MCF 10A (cell line): ENCODE results near the gene HOXA7. TPM values are rescaled to one million over a fixed set of nuclear protein-coding genes. Genes with fewer than 3 reads are reported as not detected.

Experiments
- BruUV-seq: library from RNA; stranded (reverse); fragments of 400-500 nt; replicated peaks from 2 replicates; lab custom pipeline; 2021; lab: Mats Ljungman, UMichigan
- CTCF ChIA-PET: fragments of 300-600 bp; sonication (Branson Sonifier 250); formaldehyde crosslinking; extraction: SDS; loops from one replicate; lab custom pipeline; 2021; ENCODE audit warnings: antibody characterized with exemption, inconsistent platforms; lab: Yijun Ruan, JAX
- POLR2A ChIA-PET: fragments of 300-600, 350-650 bp; sonication (Branson Sonifier 250); formaldehyde crosslinking; extraction: SDS; loops from one replicate; lab custom pipeline; 2020; ENCODE audit warnings: antibody characterized with exemption, inconsistent platforms; lab: Yijun Ruan, JAX
- DNase-seq: peaks from one replicate; pipeline ENCODE4 v3.0.0-alpha.2; 2018; ENCODE audit not compliant: unreplicated experiment
- H3K27ac Mint-ChIP-seq: one replicate; pipeline ENCODE4 v1.8.0; 2022; ENCODE audit warnings: mild to moderate bottlenecking, low read depth, mixed read lengths; ENCODE audit not compliant: unreplicated experiment
- H3K27me3 Mint-ChIP-seq: one replicate; pipeline ENCODE4 v1.8.0; 2022; ENCODE audit warnings: mixed read lengths; ENCODE audit not compliant: insufficient read depth, unreplicated experiment
- H3K36me3 Mint-ChIP-seq: one replicate; pipeline ENCODE4 v1.8.0; 2022; ENCODE audit warnings: mild to moderate bottlenecking, moderate library complexity, mixed read lengths; ENCODE audit not compliant: insufficient read depth, unreplicated experiment
- H3K4me1 Mint-ChIP-seq: one replicate; pipeline ENCODE4 v1.8.0; 2022; ENCODE audit warnings: mixed read lengths; ENCODE audit not compliant: insufficient read depth, unreplicated experiment
- H3K4me3 Mint-ChIP-seq: one replicate; pipeline ENCODE4 v1.8.0; 2022; ENCODE audit warnings: mild to moderate bottlenecking, moderate library complexity, mixed read lengths; ENCODE audit not compliant: unreplicated experiment
- H3K9me3 Mint-ChIP-seq: one replicate; pipeline ENCODE4 v1.8.0; 2022; ENCODE audit warnings: mixed read lengths; ENCODE audit not compliant: unreplicated experiment
- CTCF ChIP-seq: fragments of 200-600 bp; IDR thresholded peaks from one replicate; pipeline ENCODE4 v1.8.0; 2022; ENCODE audit warnings: antibody characterized with exemption, mild to moderate bottlenecking; ENCODE audit not compliant: unreplicated experiment
- intact Hi-C: fragments of 100-400 bp; cut with micrococcal nuclease; formaldehyde crosslinking; loops from 2 replicates; pipeline ENCODE4 v1.14.1; 2022
- total RNA-seq: library from RNA; stranded (reverse); gene quantifications from 2 replicates; pipeline ENCODE4 v1.2.3, GENCODE V29; 2022

The HOXA7 gene
- total RNA-seq, 1 experiment from 2014 or later = 0.44 TPM

GRCh38 chr7:27158436-27159265 is 2.2 kb upstream of the HOXA7 start:
- CTCF ChIA-PET = interaction anchor here (0.6 to 3.2 kb wide), 7 partner anchors 8 to 825 kb away, joined by 3 to 21 read pairs (median 4); no protein-coding TSS in a partner anchor
- peaks cover 12% of the 10 kb centered on the region for H3K4me1 Mint-ChIP-seq
- H3K27me3 Mint-ChIP-seq = no peaks in the 10 kb centered on the region
- H3K9me3 Mint-ChIP-seq = no peaks in the 10 kb centered on the region
- no TSS peak for BruUV-seq
- H3K36me3 Mint-ChIP-seq = peaks cover 7% of the 10 kb centered on the region
- H3K4me3 Mint-ChIP-seq = no peak overlapping the region
- DNase-seq = no peak
- POLR2A ChIA-PET = interaction anchor here (0.9 to 1.0 kb wide), 3 partner anchors 9 to 793 kb away, joined by 3 to 5 read pairs (median 3); no protein-coding TSS in a partner anchor
- intact Hi-C loops = no loop called here
- no peak overlapping the region for H3K27ac Mint-ChIP-seq
- no peak for TF ChIP-seq CTCF

- H3K36me3 Mint-ChIP-seq = peaks cover 7% of the 10 kb centered on the region
- H3K27me3 Mint-ChIP-seq = no peaks in the 10 kb centered on the region
- H3K4me1 Mint-ChIP-seq = peaks cover 12% of the 10 kb centered on the region
- no peak for DNase-seq
- no peak overlapping the region for H3K27ac Mint-ChIP-seq
- BruUV-seq = no TSS peak
- no peak for TF ChIP-seq CTCF
- ChIA-PET POLR2A (no interaction called here), CTCF (interaction anchor here (2.1 to 3.2 kb wide), 2 partner anchors 477 to 789 kb away, joined by 10 to 21 read pairs; no protein-coding TSS in a partner anchor)
- intact Hi-C loops = no loop called here
- no peak overlapping the region for H3K4me3 Mint-ChIP-seq
- no peaks in the 10 kb centered on the region for H3K9me3 Mint-ChIP-seq
Observed at GRCh38 chr7:27157702-27158431, 1.4 kb upstream of the HOXA7 start.

GRCh38 chr7:27156916-27157701 is 634 bp upstream of the HOXA7 start:
- H3K27me3 Mint-ChIP-seq = no peaks in the 10 kb centered on the region
- H3K4me1 Mint-ChIP-seq = peaks cover 12% of the 10 kb centered on the region
- CTCF ChIA-PET = interaction anchor here (0.5 to 3.2 kb wide), 4 partner anchors 13 to 788 kb away, joined by 3 to 21 read pairs (median 4); no protein-coding TSS in a partner anchor
- POLR2A ChIA-PET = interaction anchor here (1.0 kb wide), 1 partner anchor 14 kb away, joined by 4 read pairs; the partner anchor contains the start of gene HOXA5
- no peak for DNase-seq
- H3K9me3 Mint-ChIP-seq = no peaks in the 10 kb centered on the region
- H3K4me3 Mint-ChIP-seq = no peak overlapping the region
- TF ChIP-seq CTCF = no peak
- BruUV-seq = no TSS peak
- H3K27ac Mint-ChIP-seq = no peak overlapping the region
- intact Hi-C loops = no loop called here
- peaks cover 7% of the 10 kb centered on the region for H3K36me3 Mint-ChIP-seq
